ENCODE measurements around the gene LTC4S.

GRCh38 chr5:179836225-179837019 is 42.6 kb downstream of the LTC4S start:
- no peak for TF ChIP-seq CTCF (IDR thresholded peaks at IDR 0.05)
- no peak for TF ChIP-seq POLR2A (IDR thresholded peaks at IDR 0.05)
